ENCODE measurements around the gene CD82. TPM values are rescaled to one million over a fixed set of nuclear protein-coding genes. Genes with fewer than 3 reads are reported as not detected.
A peak's percentile ranks its signal among the peaks of the same experiment; 100 is the strongest.
"Not testable (repeated sequence)": the region's sequence is repeated elsewhere in the genome, so short reads cannot be mapped to it uniquely, and the experiment has no call there.

The CD82 gene
- polyA plus RNA-seq, 1 donor from 2014 or later = 0.84 TPM

GRCh38 chr11:44657836-44658505, 92.5 kb downstream of the CD82 start:
- Histone ChIP-seq H3K27me3 (ENCODE audit: insufficient read depth, low read depth, low read length) (no peaks in the 10 kb centered on the region), H2AFZ (ENCODE audit: low read depth, low read length) (no peak overlapping the region), H3K27ac (ENCODE audit: low read length) (no peak overlapping the region), H3K9me3 (ENCODE audit: low read length) (no peaks in the 10 kb centered on the region), H3K4me2 (ENCODE audit: low read length) (no peak overlapping the region), H3K9me2 (ENCODE audit: insufficient read depth, low read length) (no peaks in the 10 kb centered on the region), H3K4me3 (ENCODE audit: low read length) (no peak overlapping the region), H3K9ac (ENCODE audit: low read length) (no peak overlapping the region), H4K20me1 (ENCODE audit: insufficient read depth) (no peaks in the 10 kb centered on the region), H3K79me2 (replicated peaks; ENCODE audit: insufficient read depth, low read length) (no peaks in the 10 kb centered on the region), H3F3A (ENCODE audit: insufficient read depth, low read length, poor library complexity, severe bottlenecking) (no peaks in the 10 kb centered on the region), H3K36me3 (ENCODE audit: insufficient read depth, low read length) (no peaks in the 10 kb centered on the region)
- no peak for TF ChIP-seq POLR2AphosphoS5 (IDR thresholded peaks at IDR 0.05)
- TF ChIP-seq RAD21 (conservative IDR thresholded peaks at IDR 0.05) = no peak
- TF ChIP-seq, protein P1, sequence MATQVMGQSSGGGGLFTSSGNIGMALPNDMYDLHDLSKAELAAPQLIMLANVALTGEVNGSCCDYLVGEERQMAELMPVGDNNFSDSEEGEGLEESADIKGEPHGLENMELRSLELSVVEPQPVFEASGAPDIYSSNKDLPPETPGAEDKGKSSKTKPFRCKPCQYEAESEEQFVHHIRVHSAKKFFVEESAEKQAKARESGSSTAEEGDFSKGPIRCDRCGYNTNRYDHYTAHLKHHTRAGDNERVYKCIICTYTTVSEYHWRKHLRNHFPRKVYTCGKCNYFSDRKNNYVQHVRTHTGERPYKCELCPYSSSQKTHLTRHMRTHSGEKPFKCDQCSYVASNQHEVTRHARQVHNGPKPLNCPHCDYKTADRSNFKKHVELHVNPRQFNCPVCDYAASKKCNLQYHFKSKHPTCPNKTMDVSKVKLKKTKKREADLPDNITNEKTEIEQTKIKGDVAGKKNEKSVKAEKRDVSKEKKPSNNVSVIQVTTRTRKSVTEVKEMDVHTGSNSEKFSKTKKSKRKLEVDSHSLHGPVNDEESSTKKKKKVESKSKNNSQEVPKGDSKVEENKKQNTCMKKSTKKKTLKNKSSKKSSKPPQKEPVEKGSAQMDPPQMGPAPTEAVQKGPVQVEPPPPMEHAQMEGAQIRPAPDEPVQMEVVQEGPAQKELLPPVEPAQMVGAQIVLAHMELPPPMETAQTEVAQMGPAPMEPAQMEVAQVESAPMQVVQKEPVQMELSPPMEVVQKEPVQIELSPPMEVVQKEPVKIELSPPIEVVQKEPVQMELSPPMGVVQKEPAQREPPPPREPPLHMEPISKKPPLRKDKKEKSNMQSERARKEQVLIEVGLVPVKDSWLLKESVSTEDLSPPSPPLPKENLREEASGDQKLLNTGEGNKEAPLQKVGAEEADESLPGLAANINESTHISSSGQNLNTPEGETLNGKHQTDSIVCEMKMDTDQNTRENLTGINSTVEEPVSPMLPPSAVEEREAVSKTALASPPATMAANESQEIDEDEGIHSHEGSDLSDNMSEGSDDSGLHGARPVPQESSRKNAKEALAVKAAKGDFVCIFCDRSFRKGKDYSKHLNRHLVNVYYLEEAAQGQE (IDR thresholded peaks at IDR 0.05; ENCODE audit: borderline replicate concordance) = no peak
- TF ChIP-seq MXI1 (conservative IDR thresholded peaks at IDR 0.05; ENCODE audit: poor library complexity, severe bottlenecking) = no peak
- TF ChIP-seq TAF1 (IDR thresholded peaks at IDR 0.05; ENCODE audit: low read depth) = no peak
- no peak for TF ChIP-seq CTCF (IDR thresholded peaks at IDR 0.05; ENCODE audit: poor library complexity, severe bottlenecking)
- no peak for TF ChIP-seq EP300 (conservative IDR thresholded peaks at IDR 0.05; ENCODE audit: poor library complexity, severe bottlenecking)

DNA sequence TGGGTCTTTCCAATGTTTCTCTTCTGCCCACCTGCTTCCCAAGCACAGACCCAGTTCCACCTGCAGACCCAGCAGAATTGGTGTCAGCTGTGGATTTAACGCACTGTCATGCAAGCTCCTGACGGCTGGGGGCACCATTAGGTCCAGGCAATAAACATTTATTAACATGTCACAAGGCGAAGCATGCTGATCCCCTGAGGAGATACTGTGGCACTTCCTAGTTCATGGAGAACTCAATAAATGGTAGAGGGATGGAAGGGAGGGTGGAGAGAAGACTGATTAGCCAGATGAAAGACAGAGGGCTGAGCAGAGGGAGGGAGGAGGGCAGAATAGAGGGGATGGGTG, 93.0 kb downstream of the CD82 start:
- Histone ChIP-seq H3K9me3 (ENCODE audit: low read length) (no peaks in the 10 kb centered on the region), H3K9me2 (ENCODE audit: insufficient read depth, low read length) (no peaks in the 10 kb centered on the region), H3K79me2 (replicated peaks; ENCODE audit: insufficient read depth, low read length) (no peaks in the 10 kb centered on the region), H3K4me2 (ENCODE audit: low read length) (no peak overlapping the region), H3K36me3 (ENCODE audit: insufficient read depth, low read length) (no peaks in the 10 kb centered on the region), H3F3A (ENCODE audit: insufficient read depth, low read length, poor library complexity, severe bottlenecking) (no peaks in the 10 kb centered on the region), H3K9ac (ENCODE audit: low read length) (no peak overlapping the region), H4K20me1 (ENCODE audit: insufficient read depth) (no peaks in the 10 kb centered on the region), H3K27me3 (ENCODE audit: insufficient read depth, low read depth, low read length) (no peaks in the 10 kb centered on the region), H3K27ac (ENCODE audit: low read length) (no peak overlapping the region), H3K4me3 (ENCODE audit: low read length) (no peak overlapping the region), H2AFZ (ENCODE audit: low read depth, low read length) (no peak overlapping the region)
- peak; percentile 30 for TF ChIP-seq RAD21 (conservative IDR thresholded peaks at IDR 0.05)
- TF ChIP-seq EZH2 (IDR thresholded peaks at IDR 0.05; ENCODE audit: borderline replicate concordance, insufficient read depth, low read length, poor library complexity, severe bottlenecking) = no peak

DNA sequence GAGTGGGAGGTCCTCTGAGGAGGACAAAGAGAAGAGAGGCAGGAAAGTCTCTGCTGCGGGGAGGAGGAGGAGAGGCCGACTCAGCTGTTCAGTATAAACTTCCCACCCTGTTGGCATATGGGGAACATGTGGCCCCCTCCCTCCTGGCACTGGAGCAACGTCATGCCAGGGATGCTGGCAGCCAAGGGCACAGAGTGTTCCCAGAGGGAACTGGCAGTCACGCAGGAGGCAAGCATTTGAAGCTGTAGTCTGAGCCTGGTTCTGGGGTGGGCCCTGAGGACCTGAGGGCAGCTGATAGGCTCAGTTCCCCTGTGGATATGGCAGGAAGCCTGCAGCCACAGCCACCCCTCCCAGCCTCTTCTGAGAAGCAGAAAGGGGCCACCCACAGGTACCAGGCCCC, 94.2 kb downstream of the CD82 start:
- Histone ChIP-seq H3K27me3 (ENCODE audit: insufficient read depth, low read depth, low read length) (no peaks in the 10 kb centered on the region), H3F3A (ENCODE audit: insufficient read depth, low read length, poor library complexity, severe bottlenecking) (no peaks in the 10 kb centered on the region), H3K4me3 (ENCODE audit: low read length) (no peak overlapping the region), H3K9me2 (ENCODE audit: insufficient read depth, low read length) (no peaks in the 10 kb centered on the region), H3K27ac (ENCODE audit: low read length) (no peak overlapping the region), H3K9ac (ENCODE audit: low read length) (no peak overlapping the region), H4K20me1 (ENCODE audit: insufficient read depth) (no peaks in the 10 kb centered on the region), H3K9me3 (ENCODE audit: low read length) (no peaks in the 10 kb centered on the region), H3K4me2 (ENCODE audit: low read length) (no peak overlapping the region), H3K79me2 (replicated peaks; ENCODE audit: insufficient read depth, low read length) (no peaks in the 10 kb centered on the region), H2AFZ (ENCODE audit: low read depth, low read length) (no peak overlapping the region), H3K36me3 (ENCODE audit: insufficient read depth, low read length) (no peaks in the 10 kb centered on the region)
- TF ChIP-seq EP300 (conservative IDR thresholded peaks at IDR 0.05; ENCODE audit: poor library complexity, severe bottlenecking) (no peak), POLR2AphosphoS5 (IDR thresholded peaks at IDR 0.05) (no peak), RAD21 (conservative IDR thresholded peaks at IDR 0.05) (no peak), TAF1 (IDR thresholded peaks at IDR 0.05; ENCODE audit: low read depth) (no peak), MXI1 (conservative IDR thresholded peaks at IDR 0.05; ENCODE audit: poor library complexity, severe bottlenecking) (no peak)
- TF ChIP-seq, protein P1 (IDR thresholded peaks at IDR 0.05; ENCODE audit: borderline replicate concordance) = no peak

DNA sequence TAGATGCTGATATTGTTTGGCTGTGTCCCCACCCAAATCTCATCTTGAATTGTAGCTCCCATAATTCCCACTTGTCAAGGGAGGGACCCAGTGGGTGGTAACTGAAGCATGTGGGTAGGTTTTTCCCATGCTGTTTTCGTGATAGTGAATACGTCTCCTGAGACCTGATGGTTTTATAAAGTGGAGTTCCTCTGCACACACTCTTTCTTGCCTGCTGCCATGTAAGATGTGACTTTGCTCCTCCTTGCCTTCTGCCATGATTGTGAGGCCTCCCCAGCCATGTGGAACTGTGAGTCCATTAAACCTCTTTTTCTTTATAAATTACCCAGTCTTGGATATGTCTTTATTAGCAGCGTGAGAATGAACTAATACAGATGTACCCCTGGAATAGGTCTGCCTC, 95.1 kb downstream of the CD82 start:
- not testable (repeated sequence) for H3K9ac ChIP-seq (ENCODE audit: low read length); H4K20me1 ChIP-seq (ENCODE audit: insufficient read depth); H3K36me3 ChIP-seq (ENCODE audit: insufficient read depth, low read length); H3K27ac ChIP-seq (ENCODE audit: low read length); H3K4me2 ChIP-seq (ENCODE audit: low read length); H2AFZ ChIP-seq (ENCODE audit: low read depth, low read length); H3F3A ChIP-seq (ENCODE audit: insufficient read depth, low read length, poor library complexity, severe bottlenecking); H3K9me3 ChIP-seq (ENCODE audit: low read length); H3K79me2 ChIP-seq (replicated peaks; ENCODE audit: insufficient read depth, low read length); H3K4me3 ChIP-seq (ENCODE audit: low read length); H3K9me2 ChIP-seq (ENCODE audit: insufficient read depth, low read length); H3K27me3 ChIP-seq (ENCODE audit: insufficient read depth, low read depth, low read length)

Data from neural cell (in vitro differentiated cells).